GM18526 (cell line): Measurements from ENCODE around the gene PRKAR2B.

Experiments
- POLR2A ChIP-seq: IDR thresholded peaks from 3 replicates; pipeline ENCODE4 v1.6.1; 2011; ENCODE audit not compliant: insufficient read length; ENCODE audit errors: extremely low read depth

Gene PRKAR2B

GRCh38 chr7:107044347-107045194, at the start of gene PRKAR2B:
Gene PRKAR2B, plus strand, starts transcription at chr7:107044705. Its CDS starts 203 bp downstream, at chr7:107044908.
- no peak for TF ChIP-seq POLR2A

DNA sequence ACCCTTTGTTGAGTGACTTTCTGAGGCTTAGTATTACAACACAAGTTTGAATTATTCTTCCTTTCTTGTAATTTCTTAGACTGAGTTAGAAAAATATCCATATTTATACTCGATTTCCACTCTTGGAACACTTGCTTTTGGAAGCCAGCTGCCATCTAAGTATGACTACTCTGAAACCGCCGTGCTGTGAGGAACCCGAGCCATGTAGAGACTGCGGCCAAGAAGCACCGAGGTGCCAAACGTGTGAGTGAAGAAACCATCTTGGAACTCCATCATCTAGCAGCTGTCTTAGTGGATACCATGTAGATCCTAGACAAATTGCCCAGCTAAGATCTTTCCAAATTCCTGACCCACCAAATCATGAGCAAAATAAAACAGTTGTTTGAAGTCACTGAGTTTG, 49.7 kb upstream of the PRKAR2B start:
- TF ChIP-seq POLR2A = no peak

GRCh38 chr7:106997487-106998271, 46.8 kb upstream of the PRKAR2B start:
- TF ChIP-seq POLR2A = no peak

- TF ChIP-seq POLR2A = no peak
Measured at GRCh38 chr7:106999023-106999422, 45.5 kb upstream of the PRKAR2B start.

GRCh38 chr7:107001490-107001889, 43.0 kb upstream of the PRKAR2B start:
- no peak for TF ChIP-seq POLR2A

DNA sequence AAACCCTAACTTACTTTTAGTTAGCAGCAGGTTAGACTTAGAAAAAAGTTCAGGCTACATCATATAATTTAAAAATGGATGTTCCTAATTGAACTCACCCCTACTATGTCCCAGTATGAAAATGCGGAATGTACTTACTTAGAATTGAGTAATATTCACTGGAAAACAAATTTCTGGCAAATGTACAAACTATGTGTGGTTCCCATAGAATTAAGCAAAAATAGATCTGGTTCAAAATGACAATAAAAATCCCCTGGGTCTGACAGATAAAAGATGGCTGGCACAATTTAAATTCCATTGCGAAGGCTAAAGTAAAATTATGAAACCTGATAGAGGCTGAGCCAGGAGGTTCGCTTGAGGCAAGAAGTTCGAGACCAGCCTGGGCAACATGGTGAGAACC, 42.4 kb upstream of the PRKAR2B start:
- no peak for TF ChIP-seq POLR2A

DNA sequence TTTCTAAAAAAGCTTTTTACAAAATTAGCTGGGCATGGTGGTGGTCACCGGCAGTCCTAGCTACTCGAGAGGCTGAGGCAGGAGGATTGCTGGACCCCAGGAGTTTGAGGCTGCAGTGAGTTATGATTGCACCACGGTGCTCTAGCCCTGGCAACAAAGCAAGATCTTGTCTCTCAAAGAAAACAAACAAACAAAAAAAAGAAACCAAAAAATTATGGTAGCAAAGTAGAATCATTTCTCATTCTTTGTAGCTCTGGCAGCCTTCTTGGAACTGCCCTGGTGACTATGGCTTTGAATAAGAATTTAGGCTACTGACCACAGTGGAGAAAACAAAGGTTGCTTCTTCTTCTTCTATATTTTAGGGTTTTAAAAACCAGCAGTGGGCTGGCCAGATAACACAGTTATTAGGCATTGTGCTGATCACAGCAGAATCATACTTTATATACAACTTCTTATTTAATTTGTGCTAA, 41.9 kb upstream of the PRKAR2B start:
- no peak for TF ChIP-seq POLR2A

GRCh38 chr7:107007007-107007891, 37.3 kb upstream of the PRKAR2B start:
- TF ChIP-seq POLR2A = no peak

DNA sequence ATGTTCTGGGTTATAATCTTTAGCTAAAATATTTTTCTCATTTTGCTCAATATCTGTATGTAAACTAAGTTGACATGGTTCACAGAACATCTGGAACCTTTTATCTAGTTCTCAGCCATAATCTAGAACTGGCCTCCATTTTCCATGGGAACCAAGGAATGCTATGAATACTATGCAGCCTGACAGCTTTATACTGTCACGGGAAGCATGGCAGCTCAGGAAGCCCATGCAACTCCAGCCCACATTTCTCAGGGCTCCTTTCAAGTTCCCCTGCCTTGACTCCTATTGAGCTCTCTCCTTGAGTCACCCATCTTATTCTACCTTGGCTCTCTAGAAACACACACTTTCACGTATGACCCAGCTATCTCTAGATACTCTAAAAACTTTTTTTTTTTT, 36.6 kb upstream of the PRKAR2B start:
- no peak for TF ChIP-seq POLR2A

GRCh38 chr7:107009846-107010203, 34.7 kb upstream of the PRKAR2B start:
- TF ChIP-seq POLR2A = no peak

DNA sequence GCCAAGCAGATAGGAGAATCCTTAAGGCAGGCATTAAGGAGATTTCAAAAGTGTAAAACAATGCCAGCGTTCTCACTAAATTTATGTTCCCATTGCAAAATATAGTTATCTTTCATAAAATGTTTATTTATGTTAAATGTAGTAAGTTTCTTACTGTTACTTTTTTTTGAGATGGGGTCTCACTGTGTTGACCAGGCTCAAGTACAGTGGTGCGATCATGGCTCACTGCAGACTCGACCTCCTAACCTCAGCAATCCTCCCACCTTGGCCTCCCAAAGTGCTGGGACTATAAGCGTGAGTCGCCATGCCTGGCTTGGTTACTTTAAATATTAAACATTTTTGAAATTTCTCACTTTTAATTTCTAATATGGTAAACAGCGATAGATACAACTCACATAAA, 31.8 kb upstream of the PRKAR2B start:
- no peak for TF ChIP-seq POLR2A

DNA sequence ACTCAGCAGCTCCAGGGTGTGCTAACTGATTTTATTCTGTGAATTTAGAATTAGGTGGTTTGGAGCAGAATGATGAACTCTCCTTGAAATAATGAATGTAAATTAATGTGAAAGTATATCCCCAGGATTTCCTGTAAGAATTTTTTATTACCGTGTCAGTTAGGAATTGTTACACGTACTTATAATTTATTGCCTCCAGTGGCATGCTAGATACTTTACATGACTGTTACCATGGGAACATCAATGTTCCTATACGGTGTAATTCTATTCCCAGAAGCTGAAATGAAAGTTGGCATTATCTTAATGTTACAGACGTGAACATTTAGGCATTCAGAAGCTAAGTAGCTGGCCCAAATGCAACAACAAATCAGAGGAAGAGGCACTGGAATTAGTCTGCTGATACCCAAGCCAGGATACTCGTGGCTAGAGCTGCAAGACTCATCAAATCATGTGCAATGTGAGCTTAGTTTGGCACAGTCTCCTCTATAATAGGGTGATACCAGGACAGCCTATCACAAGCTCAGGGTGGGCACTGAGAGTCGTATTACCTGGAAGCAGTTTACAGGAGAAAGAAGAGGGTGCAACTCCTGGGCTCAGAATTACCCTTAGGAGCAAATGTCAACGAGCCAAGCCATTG, 30.0 kb upstream of the PRKAR2B start:
- TF ChIP-seq POLR2A = no peak

- TF ChIP-seq POLR2A = no peak
Measured at GRCh38 chr7:107016312-107016711, 28.2 kb upstream of the PRKAR2B start.

- no peak for TF ChIP-seq POLR2A
Measured at GRCh38 chr7:107017965-107018719, 26.4 kb upstream of the PRKAR2B start.
